GM18517 (cell line): Measurements from ENCODE around the gene TCF7L1.
"Not testable (repeated sequence)": the region's sequence is repeated elsewhere in the genome, so short reads cannot be mapped to it uniquely, and the experiment has no call there.

Experiments used
- ATAC-seq: cut with Tn5 transposase; IDR thresholded peaks from one replicate; pipeline ENCODE4 v1.9.1; 2021; ENCODE audit warnings: mild to moderate bottlenecking, moderate library complexity; ENCODE audit not compliant: unreplicated experiment

Gene TCF7L1, protein sequence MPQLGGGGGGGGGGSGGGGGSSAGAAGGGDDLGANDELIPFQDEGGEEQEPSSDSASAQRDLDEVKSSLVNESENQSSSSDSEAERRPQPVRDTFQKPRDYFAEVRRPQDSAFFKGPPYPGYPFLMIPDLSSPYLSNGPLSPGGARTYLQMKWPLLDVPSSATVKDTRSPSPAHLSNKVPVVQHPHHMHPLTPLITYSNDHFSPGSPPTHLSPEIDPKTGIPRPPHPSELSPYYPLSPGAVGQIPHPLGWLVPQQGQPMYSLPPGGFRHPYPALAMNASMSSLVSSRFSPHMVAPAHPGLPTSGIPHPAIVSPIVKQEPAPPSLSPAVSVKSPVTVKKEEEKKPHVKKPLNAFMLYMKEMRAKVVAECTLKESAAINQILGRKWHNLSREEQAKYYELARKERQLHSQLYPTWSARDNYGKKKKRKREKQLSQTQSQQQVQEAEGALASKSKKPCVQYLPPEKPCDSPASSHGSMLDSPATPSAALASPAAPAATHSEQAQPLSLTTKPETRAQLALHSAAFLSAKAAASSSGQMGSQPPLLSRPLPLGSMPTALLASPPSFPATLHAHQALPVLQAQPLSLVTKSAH

DNA sequence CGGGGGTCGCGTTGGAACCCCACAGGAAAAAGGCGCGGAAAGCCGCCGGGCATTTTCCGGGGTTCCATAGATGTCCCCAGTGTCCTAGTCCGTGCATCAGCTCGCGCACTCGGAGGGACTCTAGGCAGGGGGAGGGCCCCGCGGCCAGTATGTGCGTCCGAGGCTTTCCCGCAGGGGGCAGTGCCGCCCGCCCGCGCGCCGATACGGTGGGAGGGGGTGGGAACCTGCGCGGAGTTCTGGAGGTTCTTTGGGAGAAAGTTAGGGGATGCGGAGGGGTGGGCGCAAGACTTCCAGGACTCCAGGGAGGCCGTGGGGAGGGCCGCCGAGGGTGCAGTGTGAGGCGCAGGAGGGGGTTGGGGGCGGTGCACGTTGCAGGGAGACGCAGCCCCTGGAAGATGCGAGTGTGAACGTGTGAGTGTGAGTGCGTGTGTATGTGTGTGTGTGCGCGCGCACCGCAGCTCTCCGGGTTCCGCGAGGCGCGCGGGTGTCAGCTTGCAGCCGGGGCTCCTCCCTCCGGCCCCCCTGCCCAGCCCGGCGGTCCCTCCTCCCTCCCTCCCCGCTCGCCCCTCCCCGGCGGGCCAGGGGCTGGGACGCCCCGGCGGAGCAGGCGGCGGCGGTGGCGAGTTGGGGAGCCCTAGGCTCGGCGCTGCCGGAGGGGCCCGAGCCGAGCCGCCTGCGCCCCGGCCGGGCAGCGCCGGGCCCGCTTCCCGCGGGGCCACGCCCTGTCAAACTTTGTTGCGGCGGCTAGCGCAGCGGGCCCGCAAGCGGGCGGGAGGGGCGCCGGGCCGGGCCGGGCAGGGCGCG, at the start of gene TCF7L1:
TSS of gene TCF7L1 (plus strand) at position 559 of the 804 bp plus-strand sequence. CDS start 293 bp downstream, outside the sequence.
- ATAC-seq = no peak

DNA sequence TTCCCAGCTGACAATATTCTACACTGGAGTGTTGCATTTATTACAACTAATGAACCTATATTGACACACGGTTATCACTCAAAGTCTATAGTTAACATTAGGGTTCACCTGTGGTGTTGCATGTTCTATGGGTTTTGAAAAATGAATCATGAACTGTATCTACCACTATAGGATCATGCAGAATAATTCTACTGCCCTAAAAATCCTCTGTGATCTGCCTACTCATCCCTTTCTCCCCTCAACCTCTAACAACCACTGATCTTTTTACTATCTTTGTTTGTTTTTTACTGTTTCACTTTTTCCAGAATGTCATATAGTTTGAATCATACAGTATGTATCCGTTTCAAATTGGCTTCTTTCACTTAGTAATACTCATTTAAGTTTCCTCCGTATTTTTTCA, 47.6 kb upstream of the TCF7L1 start:
- no peak for ATAC-seq

DNA sequence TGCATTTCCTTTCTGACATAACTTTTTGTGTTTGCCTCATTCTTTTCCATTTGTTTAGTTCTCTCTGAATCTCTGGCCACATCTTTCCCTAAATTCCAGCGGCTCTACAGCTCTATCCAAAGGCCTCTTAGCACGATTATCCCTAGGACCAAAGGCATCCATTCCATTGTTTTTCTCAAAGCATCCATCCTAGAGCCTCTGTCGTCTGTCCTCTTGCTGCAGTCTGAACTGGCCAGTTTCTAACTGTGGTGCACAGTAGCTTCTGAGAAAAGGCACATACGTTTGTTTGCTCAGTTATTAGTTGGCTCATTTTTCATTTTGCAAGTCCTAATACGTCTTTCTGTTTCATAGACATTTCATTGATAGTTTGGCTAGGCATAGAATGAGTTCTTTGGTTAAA, 45.7 kb upstream of the TCF7L1 start:
- no peak for ATAC-seq

DNA sequence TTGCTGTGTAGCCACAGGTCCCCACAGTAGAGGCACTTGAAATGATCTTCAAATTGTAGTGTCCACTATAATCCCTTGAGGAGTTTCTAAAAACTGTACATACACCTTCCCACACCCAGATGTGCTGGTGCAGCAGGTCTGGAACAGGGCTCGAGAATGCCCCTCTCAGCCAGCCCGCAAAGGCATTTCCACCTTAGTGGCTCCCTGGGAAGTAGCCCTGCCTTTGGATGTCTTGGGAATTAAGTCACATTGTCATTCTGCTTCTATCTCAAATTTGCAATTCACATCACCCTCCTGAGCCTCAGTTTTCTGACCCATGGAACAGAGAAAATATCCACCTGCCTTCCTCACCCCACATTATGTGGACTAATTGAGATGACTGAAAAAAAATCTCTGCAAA, 44.3 kb upstream of the TCF7L1 start:
- ATAC-seq = no peak

DNA sequence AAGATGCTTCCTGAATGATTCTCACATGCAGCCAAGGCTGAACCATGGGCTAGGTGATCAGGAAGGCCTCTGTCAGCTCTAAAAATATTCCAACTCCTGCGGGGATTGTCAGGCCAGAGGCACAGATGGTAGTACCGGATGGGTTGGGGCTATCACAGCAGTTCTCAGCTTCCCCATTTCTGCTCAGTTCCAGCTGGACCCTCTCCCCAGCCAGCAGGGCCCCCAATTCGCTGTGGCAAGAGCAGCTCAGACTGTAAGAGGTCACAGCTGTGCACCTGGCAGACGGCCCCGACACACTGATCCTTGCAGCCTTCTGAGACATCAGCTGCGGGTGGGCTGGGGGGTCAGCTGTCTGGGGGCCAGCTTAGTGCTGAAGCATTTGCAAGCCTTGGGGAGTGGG, 43.6 kb upstream of the TCF7L1 start:
- no peak for ATAC-seq

DNA sequence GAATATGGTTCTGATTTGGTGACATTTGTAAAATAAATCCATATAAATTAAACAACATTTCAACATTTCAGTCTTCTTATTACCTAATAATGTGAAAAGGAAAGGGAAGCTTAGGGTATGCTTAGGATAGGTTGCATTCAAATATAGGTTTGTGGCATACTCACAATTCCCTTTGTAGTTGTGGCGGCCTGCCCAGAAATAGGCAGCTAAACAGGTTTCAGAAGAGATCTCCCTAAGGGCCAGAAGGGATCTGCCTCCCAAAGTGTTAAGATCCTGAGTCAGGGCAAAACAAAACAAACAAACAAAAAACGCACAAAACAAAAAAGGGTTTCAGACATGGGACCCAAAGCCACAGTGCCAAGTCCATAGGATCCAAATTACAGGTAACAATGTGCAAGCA, 41.4 kb upstream of the TCF7L1 start:
- no peak for ATAC-seq

DNA sequence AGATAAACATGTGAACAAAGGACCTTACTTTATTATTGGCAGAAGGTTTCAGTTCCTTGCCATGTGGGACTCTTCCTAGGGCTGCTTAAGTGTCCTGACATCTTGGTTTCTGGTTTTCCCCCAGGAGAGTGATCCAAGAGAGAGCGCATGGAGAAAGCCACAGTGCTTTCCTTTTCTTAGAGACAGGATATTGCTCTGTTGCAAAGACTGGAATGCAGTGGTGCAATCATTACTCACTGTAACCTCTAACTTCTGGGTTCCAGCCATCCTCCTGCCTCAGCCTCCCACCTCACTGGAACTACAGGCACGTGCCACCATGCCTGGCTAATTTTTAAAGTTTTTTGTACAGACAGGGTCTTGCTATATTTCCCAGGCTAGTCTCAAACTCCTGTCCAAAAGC, 38.1 kb upstream of the TCF7L1 start:
- no peak for ATAC-seq

DNA sequence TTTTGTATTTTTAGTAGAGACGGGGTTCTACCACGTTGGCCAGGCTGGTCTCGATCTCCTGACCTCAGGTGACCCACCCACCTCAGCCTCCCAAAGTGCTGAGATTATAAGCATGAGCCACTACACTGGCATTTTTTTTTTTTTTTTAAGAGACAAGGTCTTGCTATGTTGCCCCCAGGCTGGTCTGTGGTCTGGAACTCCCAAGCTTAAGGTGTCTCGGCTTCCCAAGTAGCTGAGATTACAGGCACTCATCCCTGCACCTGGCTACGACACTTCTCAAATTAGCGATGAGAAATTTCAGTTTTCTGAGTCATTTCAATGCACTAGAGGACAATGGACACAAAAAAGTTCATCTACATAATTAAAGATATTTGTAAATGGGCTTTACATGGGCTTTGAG, 36.6 kb upstream of the TCF7L1 start:
- ATAC-seq = no peak

DNA sequence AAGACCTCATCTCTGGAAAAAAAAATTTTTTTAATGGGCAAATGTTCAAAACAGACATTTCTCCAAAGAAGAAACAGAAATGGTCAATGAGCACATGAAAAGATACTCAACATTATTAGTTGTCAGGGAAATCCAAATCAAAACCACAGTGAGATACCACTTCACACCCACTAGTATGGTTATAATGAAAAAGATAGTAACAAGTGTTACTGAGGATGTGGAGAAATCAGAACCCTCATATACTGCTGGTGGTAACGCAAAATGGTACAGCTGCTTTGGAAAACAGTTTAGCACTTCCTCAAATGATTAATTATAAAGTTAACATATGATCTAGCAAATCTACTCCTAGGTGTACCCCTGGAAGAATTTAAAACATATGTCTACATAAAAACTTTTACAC, 29.0 kb upstream of the TCF7L1 start:
- ATAC-seq = no peak

DNA sequence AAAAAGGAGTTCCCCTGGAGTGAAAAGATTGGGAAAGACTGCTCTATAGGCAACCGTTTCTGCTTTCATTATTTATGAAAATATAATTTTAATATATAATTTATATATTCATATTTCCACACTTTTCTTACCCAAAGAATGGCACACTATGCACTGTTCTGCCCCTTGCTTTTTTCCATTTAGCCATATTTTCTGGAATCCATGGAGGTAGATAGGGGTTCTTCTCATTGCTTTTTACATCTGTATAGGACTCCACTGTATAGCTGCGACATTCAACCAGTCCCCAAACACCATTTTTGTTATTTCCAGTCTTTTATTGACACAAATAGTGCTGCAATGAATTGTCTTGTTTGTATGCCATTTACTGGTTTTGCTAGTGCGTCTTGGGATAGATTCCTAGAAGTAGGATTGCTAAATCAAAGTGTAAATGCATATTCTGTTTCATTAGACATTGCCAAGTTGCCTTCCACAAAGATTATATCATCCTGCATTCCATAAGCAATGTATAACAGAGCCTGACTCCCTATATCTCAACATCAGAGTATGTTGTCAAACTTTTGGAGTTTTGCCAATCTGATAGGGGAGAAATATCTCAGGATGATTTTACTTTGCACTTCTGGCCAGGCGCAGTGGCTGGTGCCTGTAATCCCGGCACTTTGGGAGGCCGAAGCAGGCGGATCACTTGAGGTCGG, 26.6 kb upstream of the TCF7L1 start:
- ATAC-seq = no peak

DNA sequence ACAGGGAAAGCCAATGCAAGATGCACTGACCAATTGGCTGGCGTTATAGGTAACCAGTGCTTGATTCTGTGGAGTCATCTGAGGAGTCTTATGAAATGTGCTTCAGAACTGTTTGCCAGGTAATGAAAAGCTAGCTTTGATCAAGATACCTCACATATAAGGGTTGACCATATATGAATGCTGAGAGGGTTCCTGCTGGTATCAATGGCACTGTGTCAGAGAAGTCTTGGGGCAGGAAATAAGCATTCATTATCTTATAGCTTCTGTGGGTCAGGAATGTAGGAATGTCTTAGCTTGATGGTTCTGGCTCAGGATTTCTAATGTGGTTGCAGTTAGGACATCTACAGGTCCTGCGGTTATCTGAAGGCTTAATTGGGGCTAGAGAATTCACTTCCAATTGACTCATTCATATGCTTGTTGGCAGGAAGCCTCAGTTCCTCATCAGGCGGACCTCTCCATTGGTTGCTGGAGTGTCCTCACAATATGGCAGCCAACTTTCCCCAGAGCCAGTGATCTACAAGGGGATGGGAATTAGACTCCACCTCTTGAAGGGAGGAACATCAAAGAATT, 22.1 kb upstream of the TCF7L1 start:
- no peak for ATAC-seq

DNA sequence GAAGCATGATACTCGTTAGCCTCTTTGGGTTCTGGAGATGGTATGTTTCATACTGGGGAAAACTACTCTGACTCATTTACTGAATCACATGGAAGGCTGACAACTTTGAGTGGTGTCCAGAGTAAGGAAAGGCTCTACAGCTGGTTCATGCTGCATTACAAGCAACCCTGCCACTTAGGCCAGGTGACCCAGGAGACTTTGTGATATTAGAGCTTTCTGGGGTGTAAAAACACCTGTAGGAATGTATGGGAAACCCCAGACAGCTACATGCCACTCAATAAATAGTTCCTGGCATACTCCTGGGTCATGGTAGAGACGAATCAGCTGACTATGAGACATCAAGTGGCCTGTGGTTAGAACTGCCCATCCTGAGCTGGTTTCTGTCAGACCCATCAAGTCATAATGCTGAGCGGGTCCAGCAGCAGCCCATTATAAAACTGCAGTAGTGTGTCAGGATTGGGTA, 21.3 kb upstream of the TCF7L1 start:
- ATAC-seq = no peak

DNA sequence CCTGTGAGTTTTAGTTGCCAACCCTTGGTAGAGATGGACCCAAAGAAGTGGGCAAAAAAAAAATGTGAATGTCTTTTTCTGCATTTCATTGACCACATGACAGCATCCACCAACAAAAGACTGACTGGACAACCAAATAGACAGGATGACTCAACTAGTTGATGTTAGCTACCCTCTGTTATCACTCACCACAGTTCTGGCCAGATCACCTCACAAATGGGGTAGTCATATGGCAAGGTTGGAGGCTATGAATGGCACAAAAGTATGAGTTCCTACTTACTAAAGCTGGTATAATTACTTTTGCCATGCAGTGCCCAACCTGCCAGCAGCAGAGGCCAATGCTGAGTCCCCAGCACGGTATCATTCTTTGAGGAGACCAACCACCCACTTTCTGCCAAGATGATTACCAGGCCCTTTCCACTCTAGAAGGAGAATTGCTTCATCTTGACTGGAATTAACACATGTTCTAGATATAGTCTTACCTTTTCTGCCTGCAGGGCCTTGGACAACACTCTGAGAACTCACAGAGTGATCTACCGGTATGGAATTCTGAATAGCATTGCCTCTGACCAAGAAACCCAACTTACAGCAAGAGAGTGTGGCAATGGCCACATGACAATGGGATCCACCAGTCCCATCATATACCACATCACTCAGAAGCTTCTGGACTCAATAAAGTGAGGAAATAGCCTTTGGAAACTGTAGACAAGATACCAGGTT, 20.1 kb upstream of the TCF7L1 start:
- ATAC-seq = no peak

DNA sequence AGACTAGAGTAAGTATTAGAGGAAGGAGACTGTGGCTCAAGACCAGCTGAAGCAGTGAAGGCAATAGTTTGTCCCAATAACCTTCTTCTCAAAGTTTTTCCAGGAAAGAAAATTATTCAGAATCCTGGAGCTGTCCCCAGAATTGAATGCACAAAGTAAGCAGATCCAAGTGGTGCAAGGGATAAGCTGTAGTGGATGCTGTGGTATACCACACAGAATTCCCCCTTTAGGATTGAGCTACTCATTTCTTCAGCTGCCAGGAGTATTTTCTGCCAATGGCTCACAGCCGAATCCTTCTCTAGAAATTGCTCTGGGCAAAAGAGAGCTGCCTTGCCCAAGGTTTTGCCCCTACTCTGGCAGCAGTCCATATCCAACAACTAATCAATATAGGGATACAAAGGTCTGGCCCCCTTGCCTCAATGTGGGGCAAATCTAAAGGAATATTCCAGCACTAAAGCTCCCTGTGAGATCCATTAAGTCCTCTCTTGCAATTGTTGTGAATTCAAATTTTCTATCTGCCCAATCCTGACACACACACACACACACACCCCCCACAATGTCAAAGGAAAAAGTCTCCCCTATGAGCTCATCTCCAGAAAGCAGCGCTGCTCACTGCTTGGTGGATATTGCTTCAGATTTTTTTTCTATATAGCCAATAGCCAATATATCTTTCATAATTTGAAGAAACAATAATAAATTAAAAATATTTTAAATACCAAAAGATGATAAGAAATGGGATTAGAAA, 18.4 kb upstream of the TCF7L1 start:
- ATAC-seq = no peak

DNA sequence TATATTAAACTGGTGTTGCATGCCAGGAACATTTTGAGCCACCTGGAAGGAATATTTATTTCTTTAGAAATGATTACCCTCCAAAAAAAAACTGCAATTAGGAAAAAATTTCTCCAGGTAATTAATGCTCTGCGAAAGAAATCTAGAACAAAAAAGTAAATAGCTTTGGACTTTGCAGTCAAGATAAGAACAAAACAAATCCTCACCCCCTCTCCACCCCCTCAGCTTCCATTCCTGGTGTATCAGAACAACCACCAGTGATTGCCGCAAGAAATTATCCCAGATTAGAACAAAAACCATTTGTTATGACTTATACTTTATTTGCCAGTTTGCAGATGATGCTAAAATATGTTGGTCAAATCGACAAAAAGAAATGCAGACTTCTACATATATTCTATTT, 17.0 kb upstream of the TCF7L1 start:
- no peak for ATAC-seq

DNA sequence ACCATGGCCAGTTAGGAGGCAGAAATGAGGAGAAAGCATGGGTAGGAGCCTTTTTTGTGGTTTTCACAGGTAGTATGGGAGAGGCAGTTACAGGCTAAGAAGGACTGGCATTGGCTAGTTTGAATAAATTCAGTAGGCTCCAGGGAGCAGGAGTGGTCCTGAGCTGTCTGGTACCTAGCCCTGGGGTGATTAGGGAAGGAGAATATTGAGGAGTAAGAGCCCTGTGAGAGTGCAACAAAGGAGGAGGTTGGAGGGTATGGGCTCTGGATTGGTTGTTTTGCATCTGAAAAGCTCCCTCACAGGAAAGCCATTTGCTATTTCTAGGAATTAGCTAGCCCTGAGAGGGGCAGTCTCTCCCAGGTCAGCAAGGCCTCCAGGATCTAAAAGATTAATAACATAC, 13.3 kb upstream of the TCF7L1 start:
- ATAC-seq = no peak

DNA sequence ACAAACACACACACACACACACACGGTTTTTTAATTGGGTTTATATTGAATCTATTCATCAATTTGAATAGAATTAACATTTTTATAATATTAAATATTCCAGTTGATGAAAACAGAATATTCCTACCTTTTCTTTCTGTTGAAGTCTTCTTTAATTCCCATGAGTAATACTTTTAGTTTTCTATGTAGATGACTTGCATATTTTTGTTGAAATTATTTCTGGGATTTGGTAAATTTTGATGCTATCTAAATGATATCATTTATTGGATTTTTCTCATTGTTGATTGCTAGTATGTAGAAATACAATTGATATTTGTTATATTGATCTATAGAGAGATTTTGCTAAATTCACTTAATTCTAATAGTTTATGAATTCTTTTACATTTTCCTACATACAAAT, 12.8 kb upstream of the TCF7L1 start:
- no peak for ATAC-seq

DNA sequence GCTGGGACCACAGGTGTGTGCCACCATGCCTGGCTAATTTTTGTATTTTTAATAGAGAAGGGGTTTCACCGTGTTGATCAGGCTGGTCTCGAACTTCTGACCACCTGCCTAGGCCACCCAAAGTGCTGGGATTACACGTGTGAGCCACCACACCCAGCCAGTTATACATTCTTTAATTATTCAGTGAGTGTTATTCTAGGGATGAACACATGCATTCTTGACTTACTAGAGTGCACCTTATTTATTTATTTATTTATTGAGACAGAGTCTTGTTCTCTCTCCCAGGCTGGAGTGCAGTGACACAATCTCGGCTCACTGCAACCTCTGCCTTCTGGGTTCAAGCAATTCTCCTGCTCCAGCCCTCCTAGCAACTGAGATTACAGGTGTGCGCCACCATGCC, 6.7 kb upstream of the TCF7L1 start:
- ATAC-seq = not testable (repeated sequence)

DNA sequence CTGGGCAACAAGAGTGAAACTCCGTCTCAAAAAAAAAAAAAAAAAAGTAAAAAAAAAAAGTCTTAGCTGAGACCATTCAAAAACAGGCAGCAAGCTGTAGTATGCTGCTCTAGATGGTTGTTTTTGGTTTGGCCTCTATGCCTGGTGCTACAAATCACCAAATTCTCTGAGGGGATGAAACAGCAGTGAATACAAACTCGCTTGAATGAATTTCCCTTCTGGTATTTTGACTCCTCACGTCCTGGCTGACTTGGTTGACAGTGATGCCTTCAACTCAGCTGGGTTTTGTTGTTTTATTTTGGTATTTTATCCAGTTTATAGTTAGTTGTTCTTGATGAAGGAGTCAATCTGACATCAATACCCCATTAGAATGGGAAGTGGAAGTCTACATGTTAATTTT, 3.3 kb upstream of the TCF7L1 start:
- no peak for ATAC-seq

DNA sequence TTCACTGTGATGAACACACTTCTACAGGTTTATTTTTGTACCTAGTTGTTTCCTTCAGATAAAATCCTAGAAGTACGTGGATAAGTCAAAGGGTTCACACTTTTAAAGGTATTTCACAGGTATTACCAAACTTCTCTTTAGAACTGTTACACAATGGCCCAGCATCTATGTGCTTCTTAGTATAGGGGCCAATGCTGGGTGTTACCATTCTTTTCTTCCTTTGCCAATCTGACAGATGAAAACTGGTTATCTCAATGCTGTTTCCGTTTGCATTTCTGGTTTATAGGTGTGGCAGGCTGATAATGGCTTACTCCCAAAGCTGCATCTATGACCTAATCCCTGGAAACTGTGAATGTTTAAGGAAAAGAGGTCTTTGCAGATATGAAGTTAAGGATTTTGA, 2.8 kb upstream of the TCF7L1 start:
- ATAC-seq = no peak
